ENCODE results near the gene POMP. TPM values are rescaled to one million over a fixed set of nuclear protein-coding genes. Genes with fewer than 3 reads are reported as not detected.

The POMP gene
- total RNA-seq, 1 experiment from 2014 or later, result 102 TPM

DNA sequence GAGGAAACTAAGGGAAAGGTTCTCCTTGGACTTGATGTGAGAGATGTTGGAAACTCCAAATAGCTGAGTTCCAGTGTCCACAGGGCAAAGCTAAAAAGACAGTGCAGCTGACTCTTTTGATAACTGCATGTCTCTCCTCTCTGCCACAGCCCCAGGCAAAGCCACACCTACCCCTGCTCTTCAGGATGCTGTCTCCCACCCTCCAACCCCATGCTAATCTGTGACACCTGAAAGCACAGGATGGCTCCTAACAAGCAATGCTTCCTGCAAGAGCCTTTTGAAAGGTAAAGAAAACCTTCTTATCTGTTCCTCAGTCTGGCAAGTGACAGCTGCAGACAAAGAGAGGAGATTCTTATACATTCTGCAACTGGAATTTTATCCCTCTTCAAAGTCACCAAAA is 45.4 kb downstream of the POMP start:
- no peak overlapping the region for H3T11ph ChIP-seq (ENCODE audit: low read length)
- no peak overlapping the region for H3K4ac ChIP-seq (ENCODE audit: low read depth, low read length)
- no peak overlapping the region for H2BK15ac ChIP-seq (ENCODE audit: low read depth, low read length)
- H3K23ac ChIP-seq (ENCODE audit: insufficient read length, low read depth, low read length), result no peak overlapping the region
- H3K79me2 ChIP-seq (ENCODE audit: insufficient read depth, low read length), result no peaks in the 10 kb centered on the region
- H4K91ac ChIP-seq (ENCODE audit: insufficient read length, low read depth, low read length), result no peak overlapping the region
- H4K20me1 ChIP-seq (ENCODE audit: control insufficient read depth, insufficient read depth, insufficient read length), result no peaks in the 10 kb centered on the region
- TF ChIP-seq, protein P1, sequence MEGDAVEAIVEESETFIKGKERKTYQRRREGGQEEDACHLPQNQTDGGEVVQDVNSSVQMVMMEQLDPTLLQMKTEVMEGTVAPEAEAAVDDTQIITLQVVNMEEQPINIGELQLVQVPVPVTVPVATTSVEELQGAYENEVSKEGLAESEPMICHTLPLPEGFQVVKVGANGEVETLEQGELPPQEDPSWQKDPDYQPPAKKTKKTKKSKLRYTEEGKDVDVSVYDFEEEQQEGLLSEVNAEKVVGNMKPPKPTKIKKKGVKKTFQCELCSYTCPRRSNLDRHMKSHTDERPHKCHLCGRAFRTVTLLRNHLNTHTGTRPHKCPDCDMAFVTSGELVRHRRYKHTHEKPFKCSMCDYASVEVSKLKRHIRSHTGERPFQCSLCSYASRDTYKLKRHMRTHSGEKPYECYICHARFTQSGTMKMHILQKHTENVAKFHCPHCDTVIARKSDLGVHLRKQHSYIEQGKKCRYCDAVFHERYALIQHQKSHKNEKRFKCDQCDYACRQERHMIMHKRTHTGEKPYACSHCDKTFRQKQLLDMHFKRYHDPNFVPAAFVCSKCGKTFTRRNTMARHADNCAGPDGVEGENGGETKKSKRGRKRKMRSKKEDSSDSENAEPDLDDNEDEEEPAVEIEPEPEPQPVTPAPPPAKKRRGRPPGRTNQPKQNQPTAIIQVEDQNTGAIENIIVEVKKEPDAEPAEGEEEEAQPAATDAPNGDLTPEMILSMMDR (conservative IDR thresholded peaks at IDR 0.05), result no peak
- H2AFZ ChIP-seq (ENCODE audit: low read length), result no peak overlapping the region
- no peaks in the 10 kb centered on the region for H3K79me1 ChIP-seq (ENCODE audit: insufficient read depth, low read depth, low read length, poor library complexity, severe bottlenecking)
- H3K9ac ChIP-seq (ENCODE audit: extremely low read depth, insufficient read length, low read length), result no peak overlapping the region
- H3K23me2 ChIP-seq (ENCODE audit: insufficient read length, low read depth, low read length, poor library complexity, severe bottlenecking), result no peaks in the 10 kb centered on the region
- no peaks in the 10 kb centered on the region for H3K9me3 ChIP-seq (ENCODE audit: control insufficient read depth, low read depth, low read length)
- no peak for DNase-seq
- H3K27ac Mint-ChIP-seq, result no peak overlapping the region
- H2BK20ac ChIP-seq (ENCODE audit: low read depth, low read length, poor library complexity, severe bottlenecking), result no peak overlapping the region
- H2BK5ac ChIP-seq (ENCODE audit: insufficient read length, low read length), result no peak overlapping the region
- H3K9me3 Mint-ChIP-seq, result no peaks in the 10 kb centered on the region
- H3K4me3 Mint-ChIP-seq, result no peak overlapping the region
- no peak overlapping the region for H3K4me2 ChIP-seq (ENCODE audit: insufficient read depth, insufficient read length, low read length)
- no peaks in the 10 kb centered on the region for H3K4me1 ChIP-seq (ENCODE audit: insufficient read depth, low read length)
- no peak overlapping the region for H2BK120ac ChIP-seq (ENCODE audit: low read depth, low read length, poor library complexity, severe bottlenecking)
- peaks cover 3 to 13% of the 10 kb centered on the region in 2 experiments for H3K4me1 Mint-ChIP-seq
- no peak overlapping the region for H3K27ac ChIP-seq (ENCODE audit: insufficient read length, low read depth, low read length)
- no peaks in the 10 kb centered on the region for H3K27me3 ChIP-seq (ENCODE audit: insufficient read depth, low read length)
- H3K36me3 Mint-ChIP-seq (ENCODE audit: insufficient read depth in 1 of 3, low read depth in 3 of 3), result no peaks in the 10 kb centered on the region
- H3K14ac ChIP-seq (ENCODE audit: insufficient read depth, low read length), result no peak overlapping the region
- H4K5ac ChIP-seq (ENCODE audit: insufficient read length, low read depth, low read length), result no peak overlapping the region
- H3K27me3 Mint-ChIP-seq (ENCODE audit: low read depth), result no peaks in the 10 kb centered on the region; the same call in 1 of the 2 replicates
- H4K8ac ChIP-seq (replicated peaks; ENCODE audit: insufficient read length, low read depth, low read length), result no peak overlapping the region
- H2BK12ac ChIP-seq (ENCODE audit: insufficient read length, low read depth, low read length), result no peak overlapping the region
- no peak overlapping the region for H3K18ac ChIP-seq (ENCODE audit: insufficient read length, low read depth, low read length)
- H2AK5ac ChIP-seq (ENCODE audit: insufficient read length, low read length), result no peak overlapping the region
- H3K56ac ChIP-seq (ENCODE audit: insufficient read length, low read depth, low read length), result no peak overlapping the region

Data from H9 (cell line).